Endometrial microvascular endothelial cells (primary cell): ENCODE data around the gene KIF2A. TPM values are rescaled to one million over a fixed set of nuclear protein-coding genes. Genes with fewer than 3 reads are reported as not detected.

ENCODE experiments used
- in situ Hi-C: cut with HindIII; loops from 2 replicates; pipeline ENCODE4 v1.10.0; 2017; ENCODE audit warnings: low sequenced_read_pairs, low pct_unique_long_range_greater_than_20kb; ENCODE audit errors: inconsistent ontology term
- total RNA-seq: library from RNA; depleted of rRNA; stranded (reverse); fragments of >200 nt; gene quantifications from one replicate; pipeline ENCODE4 v1.2.3, GENCODE V29; 2015; ENCODE audit errors: inconsistent ontology term

Gene KIF2A
- total RNA-seq, result 44.0 TPM

- in situ Hi-C loops, result no loop called here
These were observed at the start of gene KIF2A for GRCh38 chr5:62305715-62306322. TSS of gene KIF2A (plus strand) at chr5:62306206. CDS start at chr5:62306473, 267 bp downstream.

- in situ Hi-C loops, result no loop called here
These were observed 49.0 kb upstream of the KIF2A start for GRCh38 chr5:62257020-62257367.

- in situ Hi-C loops, result no loop called here
These were observed 47.4 kb upstream of the KIF2A start for GRCh38 chr5:62258654-62259053.

GRCh38 chr5:62259699-62260250 lies 46.2 kb upstream of the KIF2A start:
- in situ Hi-C loops, result no loop called here

- in situ Hi-C loops, result no loop called here
These were observed 45.5 kb upstream of the KIF2A start for GRCh38 chr5:62260513-62260912.

GRCh38 chr5:62263401-62263800 lies 42.6 kb upstream of the KIF2A start:
- in situ Hi-C loops, result no loop called here

- in situ Hi-C loops, result no loop called here
These were observed 40.3 kb upstream of the KIF2A start for GRCh38 chr5:62265648-62266112.

- in situ Hi-C loops, result no loop called here
These were observed 39.4 kb upstream of the KIF2A start for GRCh38 chr5:62266573-62266972.

GRCh38 chr5:62268234-62268633 lies 37.8 kb upstream of the KIF2A start:
- in situ Hi-C loops, result no loop called here

- in situ Hi-C loops, result no loop called here
These were observed 37.2 kb upstream of the KIF2A start for GRCh38 chr5:62268792-62269191.

- in situ Hi-C loops, result no loop called here
These were observed 34.6 kb upstream of the KIF2A start for GRCh38 chr5:62271370-62271769.

- in situ Hi-C loops, result no loop called here
These were observed 34.1 kb upstream of the KIF2A start for GRCh38 chr5:62271870-62272269.

- in situ Hi-C loops, result no loop called here
These were observed 32.3 kb upstream of the KIF2A start for GRCh38 chr5:62273687-62274086.

- in situ Hi-C loops, result no loop called here
These were observed 30.4 kb upstream of the KIF2A start for GRCh38 chr5:62275581-62275980.

GRCh38 chr5:62281411-62281810 lies 24.6 kb upstream of the KIF2A start:
- in situ Hi-C loops, result no loop called here

- in situ Hi-C loops, result no loop called here
These were observed 23.9 kb upstream of the KIF2A start for GRCh38 chr5:62282064-62282463.

GRCh38 chr5:62283005-62283404 lies 23.0 kb upstream of the KIF2A start:
- in situ Hi-C loops, result no loop called here

GRCh38 chr5:62283861-62284260 lies 22.1 kb upstream of the KIF2A start:
- in situ Hi-C loops, result no loop called here

GRCh38 chr5:62284946-62285891 lies 20.8 kb upstream of the KIF2A start:
- in situ Hi-C loops, result no loop called here

GRCh38 chr5:62286834-62287233 lies 19.2 kb upstream of the KIF2A start:
- in situ Hi-C loops, result no loop called here
